Parathyroid adenoma (tissue), 2 donors: ENCODE data around the gene TSPEAR.

Experiments used
- H2AFZ ChIP-seq: fragments of 300-600 bp; sonication (generic); one replicate; pipeline ENCODE4 v1.7.0; 2017; ENCODE audit warnings: antibody characterized with exemption, mild to moderate bottlenecking
- H3K27ac ChIP-seq: fragments of 300-600 bp; sonication (generic); one replicate; pipeline ENCODE4 v1.7.0; 2017
- H3K27me3 ChIP-seq: fragments of 300-600 bp; sonication (generic); one replicate; pipeline ENCODE4 v1.7.0; 2017; ENCODE audit warnings: low read length; ENCODE audit not compliant: control insufficient read depth, insufficient read depth
- H3K36me3 ChIP-seq: fragments of 300-600 bp; sonication (generic); one replicate; pipeline ENCODE4 v1.7.0; 2017; ENCODE audit warnings: low read length; ENCODE audit not compliant: control insufficient read depth, insufficient read depth
- H3K4me1 ChIP-seq: fragments of 300-600 bp; sonication (generic); one replicate; pipeline ENCODE4 v1.7.0; 2017; ENCODE audit warnings: control low read depth
- H3K4me2 ChIP-seq: fragments of 300-600 bp; sonication (generic); one replicate; pipeline ENCODE4 v1.7.0; 2017; ENCODE audit warnings: low read length
- H3K4me3 ChIP-seq: fragments of 300-600 bp; sonication (generic); one replicate; pipeline ENCODE4 v1.7.0; 2017; ENCODE audit warnings: low read depth, low read length
- H3K79me2 ChIP-seq: fragments of 300-600 bp; sonication (generic); one replicate; pipeline ENCODE4 v1.7.0; 2017; ENCODE audit warnings: control low read depth
- H3K9ac ChIP-seq: fragments of 300-600 bp; sonication (generic); one replicate; pipeline ENCODE4 v1.7.0; 2017; ENCODE audit warnings: mild to moderate bottlenecking
- H3K9me3 ChIP-seq: fragments of 300-600 bp; sonication (generic); one replicate; pipeline ENCODE4 v1.7.0; 2017; ENCODE audit warnings: low read length; ENCODE audit not compliant: control insufficient read depth
- CTCF ChIP-seq: fragments of 300-600 bp; sonication (generic); IDR thresholded peaks from one replicate; pipeline ENCODE4 v1.7.0; 2017; ENCODE audit warnings: antibody characterized with exemption, mild to moderate bottlenecking
- donor health status: primary hyperparathyroidism.

TSPEAR gene

GRCh38 chr21:44718093-44718492 is 6.7 kb upstream of the TSPEAR start:
- Histone ChIP-seq H3K4me2 (no peak overlapping the region), H3K79me2 (no peaks in the 10 kb centered on the region), H3K4me3 (no peak overlapping the region), H2AFZ (no peak overlapping the region), H3K4me1 (no peaks in the 10 kb centered on the region), H3K9ac (no peak overlapping the region), H3K9me3 (no peaks in the 10 kb centered on the region), H3K27me3 (no peaks in the 10 kb centered on the region), H3K36me3 (no peaks in the 10 kb centered on the region), H3K27ac (no peak overlapping the region)
- TF ChIP-seq CTCF = no peak

- Histone ChIP-seq H3K4me2 (no peak overlapping the region), H3K4me1 (no peaks in the 10 kb centered on the region), H3K4me3 (no peak overlapping the region), H3K9me3 (no peaks in the 10 kb centered on the region), H3K27me3 (no peaks in the 10 kb centered on the region), H3K27ac (no peak overlapping the region), H3K79me2 (no peaks in the 10 kb centered on the region), H3K9ac (no peak overlapping the region), H3K36me3 (no peaks in the 10 kb centered on the region), H2AFZ (no peak overlapping the region)
- no peak for TF ChIP-seq CTCF
These were observed 5.6 kb upstream of the TSPEAR start for GRCh38 chr21:44716984-44717383.

GRCh38 chr21:44714905-44715304 is 3.5 kb upstream of the TSPEAR start:
- Histone ChIP-seq H3K4me1 (no peaks in the 10 kb centered on the region), H3K27ac (no peak overlapping the region), H3K9ac (no peak overlapping the region), H3K4me2 (no peak overlapping the region), H3K4me3 (no peak overlapping the region), H3K9me3 (no peaks in the 10 kb centered on the region), H3K36me3 (no peaks in the 10 kb centered on the region), H3K79me2 (no peaks in the 10 kb centered on the region), H3K27me3 (no peaks in the 10 kb centered on the region), H2AFZ (no peak overlapping the region)
- TF ChIP-seq CTCF = no peak

- no peak overlapping the region for H3K27ac ChIP-seq
- no peak overlapping the region for H3K4me3 ChIP-seq
- H3K4me2 ChIP-seq = no peak overlapping the region
- no peak for TF ChIP-seq CTCF
- H3K79me2 ChIP-seq = no peaks in the 10 kb centered on the region
- H2AFZ ChIP-seq = no peak overlapping the region
- H3K9me3 ChIP-seq = no peaks in the 10 kb centered on the region
- no peaks in the 10 kb centered on the region for H3K27me3 ChIP-seq
- H3K36me3 ChIP-seq = no peaks in the 10 kb centered on the region
- no peak overlapping the region for H3K9ac ChIP-seq
- no peaks in the 10 kb centered on the region for H3K4me1 ChIP-seq
These were observed 2.5 kb upstream of the TSPEAR start for GRCh38 chr21:44713846-44714245.

GRCh38 chr21:44713130-44713529 is 1.8 kb upstream of the TSPEAR start:
- no peaks in the 10 kb centered on the region for H3K27me3 ChIP-seq
- no peaks in the 10 kb centered on the region for H3K9me3 ChIP-seq
- no peak overlapping the region for H3K9ac ChIP-seq
- no peak overlapping the region for H3K4me3 ChIP-seq
- H3K79me2 ChIP-seq = no peaks in the 10 kb centered on the region
- no peak overlapping the region for H3K27ac ChIP-seq
- H3K4me2 ChIP-seq = no peak overlapping the region
- H2AFZ ChIP-seq = no peak overlapping the region
- H3K36me3 ChIP-seq = no peaks in the 10 kb centered on the region
- H3K4me1 ChIP-seq = no peaks in the 10 kb centered on the region
- no peak for TF ChIP-seq CTCF
